ENCODE results near the gene POU2F3. TPM values are rescaled to one million over a fixed set of nuclear protein-coding genes. Genes with fewer than 3 reads are reported as not detected.

POU2F3 gene
- total RNA-seq, 1 experiment from 2014 or later = not detected

DNA sequence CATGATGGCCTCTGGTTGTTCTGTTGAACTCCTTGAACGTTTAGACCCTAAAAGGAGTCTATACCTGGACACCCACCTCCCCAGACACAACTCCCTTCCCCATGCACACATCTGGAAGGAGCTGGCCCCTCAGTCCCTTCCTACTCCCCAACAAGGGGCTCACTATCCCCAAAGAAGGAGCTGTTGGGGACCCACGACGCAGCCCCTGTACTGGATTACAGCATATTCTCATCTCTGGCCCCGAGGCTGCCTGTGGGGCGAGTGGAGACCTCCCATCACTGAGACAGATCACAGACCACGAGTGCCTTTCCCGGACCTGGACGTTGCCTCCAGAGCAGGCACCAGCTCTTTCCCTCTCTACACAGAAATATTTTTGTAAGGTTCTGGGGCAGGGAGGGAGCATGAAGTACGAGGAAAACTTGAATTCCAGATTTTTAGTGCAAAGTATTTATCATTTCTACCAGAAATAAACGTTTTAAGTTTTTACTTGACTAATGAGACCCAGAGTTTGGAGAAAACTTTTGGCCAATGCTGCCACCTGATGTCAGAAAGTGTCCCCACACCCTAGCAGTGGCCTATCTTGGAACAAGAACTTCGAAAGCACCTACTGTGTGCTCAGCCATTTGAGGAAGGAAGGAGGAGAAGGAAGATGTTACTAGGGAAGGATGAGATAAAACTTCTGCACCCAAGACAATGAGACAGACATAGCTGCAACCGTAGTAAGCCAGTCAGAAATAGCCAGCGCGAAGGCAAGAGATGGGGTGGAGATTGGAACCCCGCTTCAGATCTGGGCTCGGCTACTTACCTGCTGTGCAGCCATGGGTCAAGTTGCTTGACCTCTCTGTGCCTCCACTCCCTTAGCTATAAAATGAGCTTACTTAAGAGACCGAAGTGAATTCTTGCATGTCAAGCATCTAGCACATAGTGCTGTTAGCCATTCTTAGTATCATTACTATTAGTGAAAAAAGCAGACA, 10.2 kb upstream of the POU2F3 start:
- Histone ChIP-seq H3K9me3 (ENCODE audit: control insufficient read depth, insufficient read depth, low read depth, low read length) (no peaks in the 10 kb centered on the region), H3K27me3 (ENCODE audit: control insufficient read depth, insufficient read depth, low read length) (peaks cover 14% of the 10 kb centered on the region), H3K4me3 (ENCODE audit: low read depth in 2 of 2, low read length in 2 of 2) (no peak overlapping the region), H3K4me1 (ENCODE audit: control insufficient read depth, insufficient read depth, low read length) (no peaks in the 10 kb centered on the region), H3K27ac (ENCODE audit: low read length) (no peak overlapping the region), H3K36me3 (ENCODE audit: control insufficient read depth, insufficient read depth, low read length) (no peaks in the 10 kb centered on the region)
- intact Hi-C loops (cut with micrococcal nuclease; ENCODE audit: unreplicated experiment) = loop anchor here (1.0 kb wide), 1 partner anchor 57 kb away; no protein-coding TSS in a partner anchor
- peak; percentile 55; the same call in 1 of the 2 replicates for ATAC-seq
- no peak for DNase-seq (ENCODE audit: low read depth, low spot score)
- BruUV-seq (replicated peaks) = no TSS peak
- CTCF ChIA-PET = interaction anchor here (0.6 to 1.5 kb wide), 10 partner anchors 16 to 516 kb away, joined by 3 to 7 read pairs (median 3); no protein-coding TSS in a partner anchor
- POLR2A ChIA-PET = no interaction called here
- TF ChIP-seq, protein P1, sequence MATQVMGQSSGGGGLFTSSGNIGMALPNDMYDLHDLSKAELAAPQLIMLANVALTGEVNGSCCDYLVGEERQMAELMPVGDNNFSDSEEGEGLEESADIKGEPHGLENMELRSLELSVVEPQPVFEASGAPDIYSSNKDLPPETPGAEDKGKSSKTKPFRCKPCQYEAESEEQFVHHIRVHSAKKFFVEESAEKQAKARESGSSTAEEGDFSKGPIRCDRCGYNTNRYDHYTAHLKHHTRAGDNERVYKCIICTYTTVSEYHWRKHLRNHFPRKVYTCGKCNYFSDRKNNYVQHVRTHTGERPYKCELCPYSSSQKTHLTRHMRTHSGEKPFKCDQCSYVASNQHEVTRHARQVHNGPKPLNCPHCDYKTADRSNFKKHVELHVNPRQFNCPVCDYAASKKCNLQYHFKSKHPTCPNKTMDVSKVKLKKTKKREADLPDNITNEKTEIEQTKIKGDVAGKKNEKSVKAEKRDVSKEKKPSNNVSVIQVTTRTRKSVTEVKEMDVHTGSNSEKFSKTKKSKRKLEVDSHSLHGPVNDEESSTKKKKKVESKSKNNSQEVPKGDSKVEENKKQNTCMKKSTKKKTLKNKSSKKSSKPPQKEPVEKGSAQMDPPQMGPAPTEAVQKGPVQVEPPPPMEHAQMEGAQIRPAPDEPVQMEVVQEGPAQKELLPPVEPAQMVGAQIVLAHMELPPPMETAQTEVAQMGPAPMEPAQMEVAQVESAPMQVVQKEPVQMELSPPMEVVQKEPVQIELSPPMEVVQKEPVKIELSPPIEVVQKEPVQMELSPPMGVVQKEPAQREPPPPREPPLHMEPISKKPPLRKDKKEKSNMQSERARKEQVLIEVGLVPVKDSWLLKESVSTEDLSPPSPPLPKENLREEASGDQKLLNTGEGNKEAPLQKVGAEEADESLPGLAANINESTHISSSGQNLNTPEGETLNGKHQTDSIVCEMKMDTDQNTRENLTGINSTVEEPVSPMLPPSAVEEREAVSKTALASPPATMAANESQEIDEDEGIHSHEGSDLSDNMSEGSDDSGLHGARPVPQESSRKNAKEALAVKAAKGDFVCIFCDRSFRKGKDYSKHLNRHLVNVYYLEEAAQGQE (IDR thresholded peaks at IDR 0.05; ENCODE audit: insufficient read depth in 1 of 2, low read depth in 2 of 2, low read length in 1 of 2) = no peak
- TF ChIP-seq POLR2AphosphoS5 (IDR thresholded peaks at IDR 0.05; ENCODE audit: low read depth, low read length) (no peak), SIN3A (IDR thresholded peaks at IDR 0.05; ENCODE audit: borderline replicate concordance, insufficient read depth, low read depth, low read length) (no peak), TCF7L2 (IDR thresholded peaks at IDR 0.05; ENCODE audit: low read depth, low read length) (no peak)
- TF ChIP-seq, protein P2, sequence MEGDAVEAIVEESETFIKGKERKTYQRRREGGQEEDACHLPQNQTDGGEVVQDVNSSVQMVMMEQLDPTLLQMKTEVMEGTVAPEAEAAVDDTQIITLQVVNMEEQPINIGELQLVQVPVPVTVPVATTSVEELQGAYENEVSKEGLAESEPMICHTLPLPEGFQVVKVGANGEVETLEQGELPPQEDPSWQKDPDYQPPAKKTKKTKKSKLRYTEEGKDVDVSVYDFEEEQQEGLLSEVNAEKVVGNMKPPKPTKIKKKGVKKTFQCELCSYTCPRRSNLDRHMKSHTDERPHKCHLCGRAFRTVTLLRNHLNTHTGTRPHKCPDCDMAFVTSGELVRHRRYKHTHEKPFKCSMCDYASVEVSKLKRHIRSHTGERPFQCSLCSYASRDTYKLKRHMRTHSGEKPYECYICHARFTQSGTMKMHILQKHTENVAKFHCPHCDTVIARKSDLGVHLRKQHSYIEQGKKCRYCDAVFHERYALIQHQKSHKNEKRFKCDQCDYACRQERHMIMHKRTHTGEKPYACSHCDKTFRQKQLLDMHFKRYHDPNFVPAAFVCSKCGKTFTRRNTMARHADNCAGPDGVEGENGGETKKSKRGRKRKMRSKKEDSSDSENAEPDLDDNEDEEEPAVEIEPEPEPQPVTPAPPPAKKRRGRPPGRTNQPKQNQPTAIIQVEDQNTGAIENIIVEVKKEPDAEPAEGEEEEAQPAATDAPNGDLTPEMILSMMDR (IDR thresholded peaks at IDR 0.05) = peak; percentile 81
- in situ Hi-C loops (cut with HindIII; ENCODE audit: low pct_unique_long_range_greater_than_20kb, low sequenced_read_pairs) = no loop called here

DNA sequence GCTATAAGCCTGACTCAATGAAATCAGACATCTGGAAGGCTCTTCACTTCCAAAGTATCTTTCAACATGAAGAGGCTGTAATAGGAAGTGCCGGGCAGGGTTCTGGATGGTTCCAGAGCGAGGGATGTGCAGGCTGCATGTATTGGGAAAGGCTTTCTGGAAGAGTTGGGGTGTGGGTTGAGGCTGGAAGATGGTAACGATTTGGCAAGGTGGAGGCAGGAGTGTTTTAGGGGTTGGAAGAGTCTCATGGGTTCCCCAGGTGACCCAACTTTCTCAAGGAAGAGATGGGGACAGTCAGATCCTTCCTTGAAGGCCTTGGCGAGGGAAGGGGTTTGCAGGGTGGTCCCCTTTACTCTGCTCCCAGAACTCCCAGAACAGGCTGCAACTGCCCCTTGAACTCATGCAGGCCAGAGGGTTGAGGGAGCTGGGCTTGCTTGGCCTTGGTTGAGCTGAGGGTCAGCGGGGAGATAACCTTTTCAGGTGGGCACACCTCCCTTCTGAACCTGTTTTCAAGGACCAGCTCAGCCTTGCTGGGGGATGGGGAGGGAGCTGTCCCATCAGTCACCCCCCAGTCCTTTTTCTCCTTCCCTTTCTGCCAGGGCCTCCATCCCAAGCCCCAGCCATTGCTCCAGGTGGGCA, 9.4 kb upstream of the POU2F3 start:
- H3K36me3 ChIP-seq (ENCODE audit: control insufficient read depth, insufficient read depth, low read length) = no peaks in the 10 kb centered on the region
- H3K27me3 ChIP-seq (ENCODE audit: control insufficient read depth, insufficient read depth, low read length) = peaks cover 15% of the 10 kb centered on the region
- DNase-seq (ENCODE audit: low read depth, low spot score) (no peak), ATAC-seq (no peak)
- TF ChIP-seq POLR2AphosphoS5 (IDR thresholded peaks at IDR 0.05; ENCODE audit: low read depth, low read length) = no peak
- TF ChIP-seq, protein P1 (IDR thresholded peaks at IDR 0.05; ENCODE audit: insufficient read depth in 1 of 2, low read depth in 2 of 2, low read length in 1 of 2) = no peak
- TF ChIP-seq SIN3A (IDR thresholded peaks at IDR 0.05; ENCODE audit: borderline replicate concordance, insufficient read depth, low read depth, low read length) = no peak
- in situ Hi-C loops (cut with HindIII; ENCODE audit: low pct_unique_long_range_greater_than_20kb, low sequenced_read_pairs) = no loop called here
- ChIA-PET CTCF (interaction anchor here (0.6 kb wide), 1 partner anchor 22 kb away, joined by 8 read pairs; no protein-coding TSS in a partner anchor), POLR2A (no interaction called here)
- H3K4me3 ChIP-seq (ENCODE audit: low read depth in 2 of 2, low read length in 2 of 2) = no peak overlapping the region
- no TSS peak for BruUV-seq (replicated peaks)
- intact Hi-C loops (cut with micrococcal nuclease; ENCODE audit: unreplicated experiment) = loop anchor here (1.0 kb wide), 1 partner anchor 58 kb away; no protein-coding TSS in a partner anchor
- no peak overlapping the region for H3K27ac ChIP-seq (ENCODE audit: low read length)
- H3K4me1 ChIP-seq (ENCODE audit: control insufficient read depth, insufficient read depth, low read length) = no peaks in the 10 kb centered on the region
- no peaks in the 10 kb centered on the region for H3K9me3 ChIP-seq (ENCODE audit: control insufficient read depth, insufficient read depth, low read depth, low read length)
